ENCODE data around the gene C4BPA.

C4BPA gene

GRCh38 chr1:207103892-207104373, at the start of gene C4BPA:
Gene C4BPA, plus strand, starts transcription at chr1:207104233. Its CDS starts 8,793 bp downstream, at chr1:207113026.
- TF ChIP-seq CTCF (IDR thresholded peaks at IDR 0.05; ENCODE audit: extremely low read depth, insufficient read depth, missing control alignments): no peak
- in situ Hi-C loops (cut with MboI; ENCODE audit: low pct_unique_long_range_greater_than_20kb, low sequenced_read_pairs, unreplicated experiment): no loop called here
- no peak for DNase-seq (ENCODE audit: low spot score)

GRCh38 chr1:207054491-207054890, 49.5 kb upstream of the C4BPA start:
- TF ChIP-seq CTCF (IDR thresholded peaks at IDR 0.05; ENCODE audit: extremely low read depth, insufficient read depth, missing control alignments): no peak
- in situ Hi-C loops (cut with MboI; ENCODE audit: low pct_unique_long_range_greater_than_20kb, low sequenced_read_pairs, unreplicated experiment): no loop called here
- DNase-seq (ENCODE audit: low spot score): peak; percentile 30

GRCh38 chr1:207055386-207056001, 48.5 kb upstream of the C4BPA start:
- in situ Hi-C loops (cut with MboI; ENCODE audit: low pct_unique_long_range_greater_than_20kb, low sequenced_read_pairs, unreplicated experiment): no loop called here
- DNase-seq (ENCODE audit: low spot score): no peak
- no peak for TF ChIP-seq CTCF (IDR thresholded peaks at IDR 0.05; ENCODE audit: extremely low read depth, insufficient read depth, missing control alignments)

- TF ChIP-seq CTCF (IDR thresholded peaks at IDR 0.05; ENCODE audit: extremely low read depth, insufficient read depth, missing control alignments): no peak
- in situ Hi-C loops (cut with MboI; ENCODE audit: low pct_unique_long_range_greater_than_20kb, low sequenced_read_pairs, unreplicated experiment): no loop called here
- no peak for DNase-seq (ENCODE audit: low spot score)
These were observed 47.4 kb upstream of the C4BPA start for GRCh38 chr1:207056673-207057072.

GRCh38 chr1:207058252-207058651, 45.8 kb upstream of the C4BPA start:
- no peak for TF ChIP-seq CTCF (IDR thresholded peaks at IDR 0.05; ENCODE audit: extremely low read depth, insufficient read depth, missing control alignments)
- in situ Hi-C loops (cut with MboI; ENCODE audit: low pct_unique_long_range_greater_than_20kb, low sequenced_read_pairs, unreplicated experiment): no loop called here

GRCh38 chr1:207058878-207059867, 44.9 kb upstream of the C4BPA start:
- DNase-seq (ENCODE audit: low spot score): no peak
- TF ChIP-seq CTCF (IDR thresholded peaks at IDR 0.05; ENCODE audit: extremely low read depth, insufficient read depth, missing control alignments): no peak

More at GRCh38 chr1:207058252-207058651, 45.8 kb upstream of the C4BPA start:
- DNase-seq (ENCODE audit: low spot score): no peak

More at GRCh38 chr1:207058878-207059867, 44.9 kb upstream of the C4BPA start:
- in situ Hi-C loops (cut with MboI; ENCODE audit: low pct_unique_long_range_greater_than_20kb, low sequenced_read_pairs, unreplicated experiment): no loop called here
